ENCODE results near the gene INF2.

DNA sequence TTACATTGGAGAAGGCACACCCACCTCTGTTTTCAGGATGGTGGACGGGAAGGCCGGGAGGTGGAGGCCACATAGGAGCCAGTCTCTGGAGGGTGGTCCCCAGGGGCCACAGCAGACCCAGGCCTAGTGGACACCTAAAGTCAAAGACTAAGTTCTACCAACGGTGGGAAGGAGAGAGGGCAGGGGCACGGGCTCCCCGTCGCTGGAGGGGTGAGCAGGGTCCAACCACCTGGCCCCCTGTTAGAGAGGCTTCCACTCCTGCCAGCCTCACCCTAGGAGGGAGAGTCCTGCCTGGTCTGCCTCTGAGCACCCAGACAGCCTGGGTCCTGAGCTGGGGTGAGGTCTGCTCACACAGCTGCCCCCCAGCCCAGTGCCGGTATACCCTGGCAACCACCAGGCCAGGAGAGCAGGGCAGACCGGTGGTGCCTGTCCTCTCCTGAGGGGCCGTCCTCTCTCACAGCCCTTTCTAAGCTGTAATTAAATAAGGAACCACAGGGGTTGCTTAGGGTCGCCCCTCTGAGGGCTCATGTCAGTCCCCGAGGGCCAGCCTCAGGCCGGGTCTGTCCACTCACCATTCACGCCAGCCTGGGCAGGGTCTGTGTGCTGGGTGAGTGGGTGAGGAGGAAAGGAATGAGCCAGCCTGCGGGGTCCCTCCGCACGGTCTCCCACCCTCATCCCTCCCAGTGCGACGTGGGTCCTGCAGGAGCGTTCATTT is 2.3 kb downstream of the INF2 start:
- TF ChIP-seq POLR2AphosphoS5 (IDR thresholded peaks at IDR 0.05; ENCODE audit: low read depth) (no peak), EZH2 (IDR thresholded peaks at IDR 0.05; ENCODE audit: low read depth, unreplicated experiment) (no peak)
- TF ChIP-seq, protein P1, sequence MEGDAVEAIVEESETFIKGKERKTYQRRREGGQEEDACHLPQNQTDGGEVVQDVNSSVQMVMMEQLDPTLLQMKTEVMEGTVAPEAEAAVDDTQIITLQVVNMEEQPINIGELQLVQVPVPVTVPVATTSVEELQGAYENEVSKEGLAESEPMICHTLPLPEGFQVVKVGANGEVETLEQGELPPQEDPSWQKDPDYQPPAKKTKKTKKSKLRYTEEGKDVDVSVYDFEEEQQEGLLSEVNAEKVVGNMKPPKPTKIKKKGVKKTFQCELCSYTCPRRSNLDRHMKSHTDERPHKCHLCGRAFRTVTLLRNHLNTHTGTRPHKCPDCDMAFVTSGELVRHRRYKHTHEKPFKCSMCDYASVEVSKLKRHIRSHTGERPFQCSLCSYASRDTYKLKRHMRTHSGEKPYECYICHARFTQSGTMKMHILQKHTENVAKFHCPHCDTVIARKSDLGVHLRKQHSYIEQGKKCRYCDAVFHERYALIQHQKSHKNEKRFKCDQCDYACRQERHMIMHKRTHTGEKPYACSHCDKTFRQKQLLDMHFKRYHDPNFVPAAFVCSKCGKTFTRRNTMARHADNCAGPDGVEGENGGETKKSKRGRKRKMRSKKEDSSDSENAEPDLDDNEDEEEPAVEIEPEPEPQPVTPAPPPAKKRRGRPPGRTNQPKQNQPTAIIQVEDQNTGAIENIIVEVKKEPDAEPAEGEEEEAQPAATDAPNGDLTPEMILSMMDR (conservative IDR thresholded peaks at IDR 0.05; ENCODE audit: low read depth in 2 of 2), result no peak
- TF ChIP-seq, protein P2, sequence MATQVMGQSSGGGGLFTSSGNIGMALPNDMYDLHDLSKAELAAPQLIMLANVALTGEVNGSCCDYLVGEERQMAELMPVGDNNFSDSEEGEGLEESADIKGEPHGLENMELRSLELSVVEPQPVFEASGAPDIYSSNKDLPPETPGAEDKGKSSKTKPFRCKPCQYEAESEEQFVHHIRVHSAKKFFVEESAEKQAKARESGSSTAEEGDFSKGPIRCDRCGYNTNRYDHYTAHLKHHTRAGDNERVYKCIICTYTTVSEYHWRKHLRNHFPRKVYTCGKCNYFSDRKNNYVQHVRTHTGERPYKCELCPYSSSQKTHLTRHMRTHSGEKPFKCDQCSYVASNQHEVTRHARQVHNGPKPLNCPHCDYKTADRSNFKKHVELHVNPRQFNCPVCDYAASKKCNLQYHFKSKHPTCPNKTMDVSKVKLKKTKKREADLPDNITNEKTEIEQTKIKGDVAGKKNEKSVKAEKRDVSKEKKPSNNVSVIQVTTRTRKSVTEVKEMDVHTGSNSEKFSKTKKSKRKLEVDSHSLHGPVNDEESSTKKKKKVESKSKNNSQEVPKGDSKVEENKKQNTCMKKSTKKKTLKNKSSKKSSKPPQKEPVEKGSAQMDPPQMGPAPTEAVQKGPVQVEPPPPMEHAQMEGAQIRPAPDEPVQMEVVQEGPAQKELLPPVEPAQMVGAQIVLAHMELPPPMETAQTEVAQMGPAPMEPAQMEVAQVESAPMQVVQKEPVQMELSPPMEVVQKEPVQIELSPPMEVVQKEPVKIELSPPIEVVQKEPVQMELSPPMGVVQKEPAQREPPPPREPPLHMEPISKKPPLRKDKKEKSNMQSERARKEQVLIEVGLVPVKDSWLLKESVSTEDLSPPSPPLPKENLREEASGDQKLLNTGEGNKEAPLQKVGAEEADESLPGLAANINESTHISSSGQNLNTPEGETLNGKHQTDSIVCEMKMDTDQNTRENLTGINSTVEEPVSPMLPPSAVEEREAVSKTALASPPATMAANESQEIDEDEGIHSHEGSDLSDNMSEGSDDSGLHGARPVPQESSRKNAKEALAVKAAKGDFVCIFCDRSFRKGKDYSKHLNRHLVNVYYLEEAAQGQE (IDR thresholded peaks at IDR 0.05; ENCODE audit: unreplicated experiment), result no peak
- TF ChIP-seq, protein P3, sequence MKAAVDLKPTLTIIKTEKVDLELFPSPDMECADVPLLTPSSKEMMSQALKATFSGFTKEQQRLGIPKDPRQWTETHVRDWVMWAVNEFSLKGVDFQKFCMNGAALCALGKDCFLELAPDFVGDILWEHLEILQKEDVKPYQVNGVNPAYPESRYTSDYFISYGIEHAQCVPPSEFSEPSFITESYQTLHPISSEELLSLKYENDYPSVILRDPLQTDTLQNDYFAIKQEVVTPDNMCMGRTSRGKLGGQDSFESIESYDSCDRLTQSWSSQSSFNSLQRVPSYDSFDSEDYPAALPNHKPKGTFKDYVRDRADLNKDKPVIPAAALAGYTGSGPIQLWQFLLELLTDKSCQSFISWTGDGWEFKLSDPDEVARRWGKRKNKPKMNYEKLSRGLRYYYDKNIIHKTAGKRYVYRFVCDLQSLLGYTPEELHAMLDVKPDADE (IDR thresholded peaks at IDR 0.05), result no peak
